K562 (cell line): ENCODE data around the gene RGS9. TPM values are rescaled to one million over a fixed set of nuclear protein-coding genes. Genes with fewer than 3 reads are reported as not detected.

Experiments
- ATAC-seq: fragments of 200-7000 bp; cut with Tn5 transposase; 3 replicates; pipeline ENCODE4 v1.9.1; 2020; ENCODE audit warnings: moderate library complexity
- BruUV-seq: library from RNA; stranded (reverse); fragments of 400-500 nt; replicated peaks from 2 replicates; lab custom pipeline; 2021; lab: Mats Ljungman, UMichigan
- CTCF ChIA-PET: fragments of 300-600 bp; formaldehyde crosslinking; extraction: SDS; loops from one replicate; lab custom pipeline; 2021; ENCODE audit warnings: low intra/inter-chr PET ratio; lab: Yijun Ruan, JAX
- POLR2A ChIA-PET: fragments of 300-600, 350-650 bp; sonication (Branson Sonifier 250); formaldehyde crosslinking; extraction: SDS; loops from one replicate; lab custom pipeline; 2021; ENCODE audit warnings: antibody characterized with exemption, inconsistent platforms; lab: Yijun Ruan, JAX
- DNase-seq, 4 experiments: peaks; one replicate each; pipeline versions ENCODE4 v3.0.0 to v3.0.0-alpha.2; 2011 to 2018; ENCODE audit warnings: low spot score in 3 of 4, mixed read lengths in 3 of 4; ENCODE audit errors: extremely low read depth in 1 of 4
- FAIRE-seq: peaks from 2 replicates; lab custom pipeline; 2011; peaks lifted over from hg19 to GRCh38; lab: Jason Lieb, UNC
- H2AFZ ChIP-seq: 2 replicates; pipeline ENCODE4 v1.6.0; 2011; ENCODE audit warnings: low read depth, low read length, control low read depth, inconsistent platforms
- H3K27ac ChIP-seq: fragments of 200-600 bp; 3 replicates; pipeline ENCODE4 v1.8.0; 2011; ENCODE audit warnings: low read depth, mild to moderate bottlenecking, control low read depth, inconsistent platforms, low read length, moderate library complexity, mixed read lengths; ENCODE audit errors: extremely low read depth
- H3K27me3 ChIP-seq, 2 experiments: fragments of 300-600 bp in 1 of 2; 2 replicates in 1 of 2; 3 replicates in 1 of 2; pipeline versions ENCODE4 v1.6.0 to v1.8.0; 2011; ENCODE audit warnings: inconsistent platforms in 2 of 2, low read length in 2 of 2, mild to moderate bottlenecking in 1 of 2, mixed read lengths in 1 of 2, moderate library complexity in 1 of 2; ENCODE audit not compliant: control insufficient read depth in 2 of 2, insufficient read depth in 2 of 2
- H3K36me3 ChIP-seq: fragments of 300-600 bp; 3 replicates; pipeline ENCODE4 v1.8.0; 2011; ENCODE audit warnings: mild to moderate bottlenecking, low read length, inconsistent platforms; ENCODE audit not compliant: control insufficient read depth, insufficient read depth
- H3K4me1 ChIP-seq, 2 experiments: fragments of 200-600 bp in 1 of 2; replicated peaks in 1 of 2; 2 replicates in 1 of 2; 3 replicates in 1 of 2; pipeline versions ENCODE4 v1.5.1 to v1.8.0; 2011; ENCODE audit warnings: inconsistent platforms in 2 of 2, low read length in 2 of 2, mild to moderate bottlenecking in 1 of 2, mixed read lengths in 1 of 2, moderate library complexity in 1 of 2; ENCODE audit not compliant: control insufficient read depth in 2 of 2, insufficient read depth in 2 of 2
- H3K4me2 ChIP-seq: 2 replicates; pipeline ENCODE4 v1.6.1; 2011; ENCODE audit warnings: low read length, control low read depth, inconsistent platforms, mixed read lengths; ENCODE audit not compliant: insufficient read depth
- H3K4me3 ChIP-seq: fragments of 200-600 bp; sonication (generic), shearing (Covaris generic); 2 replicates; pipeline ENCODE4 v1.5.1; 2016; ENCODE audit warnings: control low read depth, inconsistent platforms
- H3K79me2 ChIP-seq: fragments of 200-600 bp; 3 replicates; pipeline ENCODE4 v1.8.0; 2011; ENCODE audit warnings: low read length, inconsistent platforms; ENCODE audit not compliant: control insufficient read depth, insufficient read depth
- H3K9ac ChIP-seq, 2 experiments: 2 replicates each; pipeline versions ENCODE4 v1.6.0 to v1.6.1; 2011; ENCODE audit warnings: low read depth in 2 of 2, low read length in 2 of 2, control low read depth in 1 of 2, inconsistent platforms in 1 of 2, mild to moderate bottlenecking in 1 of 2, mixed read lengths in 1 of 2; ENCODE audit not compliant: insufficient read depth in 1 of 2
- H3K9me1 ChIP-seq: one replicate; pipeline ENCODE4 v1.6.0; 2011; ENCODE audit warnings: inconsistent platforms, mild to moderate bottlenecking, low read length, moderate library complexity; ENCODE audit not compliant: control insufficient read depth, insufficient read depth
- H3K9me3 ChIP-seq: replicated peaks from 2 replicates; pipeline ENCODE4 v1.5.1; 2011; ENCODE audit warnings: low read depth, low read length, inconsistent platforms; ENCODE audit not compliant: control insufficient read depth, insufficient read depth
- H4K20me1 ChIP-seq: replicated peaks from 2 replicates; pipeline ENCODE4 v1.6.1; 2011; ENCODE audit warnings: low read length, inconsistent platforms, mixed read lengths; ENCODE audit not compliant: control insufficient read depth, insufficient read depth
- BRCA1 ChIP-seq, 2 experiments: fragments of 450-650 bp in 1 of 2; sonication (generic) in 1 of 2; formaldehyde crosslinking in 1 of 2; IDR thresholded peaks; 2 replicates each; pipeline versions ENCODE4 v1.5.0 to v1.6.1; 2017 to 2020; ENCODE audit warnings: mild to moderate bottlenecking in 1 of 2, missing genetic modification reagents in 1 of 2
- CAMTA2 ChIP-seq: fragments of 250-450 bp; sonication (Bioruptor Pico); conservative IDR thresholded peaks from 2 replicates; pipeline ENCODE4 v1.5.1; 2022
- CBFB ChIP-seq: sonication (generic); formaldehyde crosslinking; IDR thresholded peaks from 2 replicates; pipeline ENCODE4 v1.4.0; 2020; ENCODE audit warnings: mild to moderate bottlenecking, missing genetic modification reagents
- GABPB1 ChIP-seq: sonication (generic); formaldehyde crosslinking; IDR thresholded peaks from 2 replicates; pipeline ENCODE4 v1.8.0; 2022; ENCODE audit warnings: mild to moderate bottlenecking, missing genetic modification reagents
- HLTF ChIP-seq: fragments of 450-650 bp; IDR thresholded peaks from 2 replicates; pipeline ENCODE4 v1.6.1; 2016
- IRF9 ChIP-seq: fragments of 450-650 bp; IDR thresholded peaks from 2 replicates; pipeline ENCODE4 v1.6.1; 2016; ENCODE audit warnings: missing biosample characterization, missing genetic modification characterization
- MAFK ChIP-seq: IDR thresholded peaks from 2 replicates; pipeline ENCODE4 v1.6.1; 2011; ENCODE audit warnings: low read length, improper control_type of control experiment
- PTBP1 ChIP-seq: fragments of 200-400 bp; formaldehyde crosslinking; IDR thresholded peaks from 2 replicates; pipeline ENCODE4 v1.6.1; 2017; ENCODE audit warnings: low read depth, low read length
- RREB1 ChIP-seq: fragments of 250-450 bp; sonication (Bioruptor Pico); IDR thresholded peaks from 2 replicates; pipeline ENCODE4 v1.4.0; 2020
- TARDBP ChIP-seq: fragments of 450-650 bp; IDR thresholded peaks from 2 replicates; pipeline ENCODE4 v1.6.1; 2016
- TCF3 ChIP-seq: sonication (generic); formaldehyde crosslinking; IDR thresholded peaks from 2 replicates; pipeline ENCODE4 v1.4.0; 2020; ENCODE audit warnings: mild to moderate bottlenecking, missing genetic modification reagents
- ZBTB17 ChIP-seq: fragments of 450-650 bp; formaldehyde crosslinking; IDR thresholded peaks from 2 replicates; pipeline ENCODE4 v1.4.0; 2020; ENCODE audit warnings: mild to moderate bottlenecking
- ZNF212 ChIP-seq: fragments of 450-650 bp; formaldehyde crosslinking; IDR thresholded peaks from 2 replicates; pipeline ENCODE4 v1.4.0; 2020; ENCODE audit warnings: mild to moderate bottlenecking
- ZNF395 ChIP-seq: fragments of 200-800 bp; sonication (Bioruptor generic); IDR thresholded peaks from 2 replicates; pipeline ENCODE4 v1.6.1; 2017; ENCODE audit warnings: missing genetic modification characterization, missing compliant biosample characterization
- WGBS: fragments of 100-300 bp; shearing (Covaris generic); methylation state at CpG from one replicate; pipeline ENCODE4 v1.1.6; 2016; ENCODE audit warnings: low coverage, mixed read lengths; ENCODE audit not compliant: insufficient coverage; ENCODE audit errors: missing lambda C conversion rate; 5-methylcytosine and 5-hydroxymethylcytosine counted together
- in situ Hi-C: fragments of 300-500 bp; cut with MboI; formaldehyde crosslinking; loops from 4 replicates; pipeline ENCODE4 v1.15.0; 2018; ENCODE audit warnings: inconsistent platforms, mixed read lengths
- intact Hi-C: fragments of 100-400 bp; cut with micrococcal nuclease; formaldehyde crosslinking; loops from 2 replicates; pipeline ENCODE4 v1.14.2; 2022
- polyA plus RNA-seq, 8 experiments: library from polyadenylated mRNA; depleted of rRNA in 4 of 8; stranded (reverse) in 5 of 8; unstranded in 3 of 8; fragments of >200 nt; fragmentation: Nextera tagmentation in 2 of 8; fragmentation: Illumina TruSeq in 1 of 8; extraction: Ambion mirVana in 2 of 8; extraction: Trizol in 1 of 8; gene quantifications; 2 replicates each; pipeline versions ENCODE4 v1.2.1 to v1.2.3, GENCODE V29; 2011 to 2014; ENCODE audit warnings: inconsistent platforms in 1 of 8, missing spikeins in 1 of 8
- total RNA-seq, 7 experiments: library from RNA; depleted of rRNA in 6 of 7; stranded (reverse); fragments of >200 nt in 6 of 7; fragmentation: Illumina TruSeq in 2 of 7; extraction: Trizol in 2 of 7; gene quantifications; 2 replicates each; pipeline versions ENCODE4 v1.2.1 to v1.2.3, GENCODE V29; 2011 to 2021; ENCODE audit warnings: low replicate concordance in 1 of 7

RGS9 gene
- total and polyA plus RNA-seq, 9 of the 15 experiments (the other 6 are each of a cell fraction or from before 2014, with no cell fraction given), result 0.18 to 1.4 (median 0.55) TPM

- TF ChIP-seq ZBTB17, result no peak
Measured at GRCh38 chr17:65208717-65209116, 71.5 kb downstream of the RGS9 start (continued).

GRCh38 chr17:65218261-65218660 is 81.1 kb downstream of the RGS9 start:
- FAIRE-seq, result no peak
- TF ChIP-seq ZNF212 (CRISPR knock-in tag), result no peak
- no peak for TF ChIP-seq MAFK
- TF ChIP-seq BRCA1 (IDR thresholded peaks at IDR 0.05), result no peak
- TF ChIP-seq BRCA1 (CRISPR knock-in tag; IDR thresholded peaks at IDR 0.05), result no peak
- TF ChIP-seq TCF3 (CRISPR knock-in tag), result no peak
- TF ChIP-seq TARDBP, result no peak
- TF ChIP-seq CAMTA2 (CRISPR knock-in tag), result no peak
- TF ChIP-seq CBFB (CRISPR knock-in tag), result no peak
- TF ChIP-seq ZNF395, result no peak
- TF ChIP-seq RREB1 (CRISPR knock-in tag), result no peak
- TF ChIP-seq GABPB1 (CRISPR knock-in tag), result no peak
- TF ChIP-seq HLTF, result no peak
- TF ChIP-seq IRF9 (tag), result no peak
- TF ChIP-seq PTBP1, result no peak

More at GRCh38 chr17:65218261-65218660, 81.1 kb downstream of the RGS9 start:
- H3K9ac ChIP-seq, result no peak overlapping the region
- WGBS, result 1% methylated on average over 4 of the region's 4 CpGs
- intact Hi-C loops (no loop called here), in situ Hi-C loops (no loop called here)
- H3K79me2 ChIP-seq, result no peaks in the 10 kb centered on the region
- DNase-seq (no peak), ATAC-seq (no peak)
- POLR2A ChIA-PET, result interaction anchor here (0.6 kb wide), 1 partner anchor 9 kb away, joined by 3 read pairs; no protein-coding TSS in a partner anchor
- H3K4me3 ChIP-seq, result no peak overlapping the region
- H3K27me3 ChIP-seq, result peaks cover 21 to 54% of the 10 kb centered on the region in 2 experiments
- CTCF ChIA-PET, result no interaction called here
- no peaks in the 10 kb centered on the region for H3K4me1 ChIP-seq
- H2AFZ ChIP-seq, result no peak overlapping the region
- H3K9me3 ChIP-seq, result no peaks in the 10 kb centered on the region
- no peak overlapping the region for H3K4me2 ChIP-seq
- no peaks in the 10 kb centered on the region for H3K9me1 ChIP-seq
- H3K27ac ChIP-seq, result no peak overlapping the region
- H3K36me3 ChIP-seq, result no peaks in the 10 kb centered on the region
- H4K20me1 ChIP-seq, result no peaks in the 10 kb centered on the region
- BruUV-seq, result no TSS peak
